Brain microvascular endothelial cell (primary cell): ENCODE results near the gene MGMT.

Experiments
- DNase-seq: peaks from one replicate; pipeline ENCODE4 v3.0.0-alpha.2; 2020
- H3K27ac ChIP-seq: fragments of 250-450 bp; sonication (Bioruptor Pico); 2 replicates; pipeline ENCODE4 v1.5.1; 2020; ENCODE audit warnings: mild to moderate bottlenecking, moderate library complexity
- H3K27me3 ChIP-seq: fragments of 250-450 bp; sonication (Bioruptor Pico); replicated peaks from 2 replicates; pipeline ENCODE4 v1.5.1; 2020; ENCODE audit warnings: mild to moderate bottlenecking
- H3K36me3 ChIP-seq: fragments of 250-450 bp; sonication (Bioruptor Pico); replicated peaks from 2 replicates; pipeline ENCODE4 v1.5.1; 2020; ENCODE audit warnings: mild to moderate bottlenecking
- H3K4me3 ChIP-seq: 2 replicates; pipeline ENCODE4 v1.5.1; 2011; ENCODE audit warnings: low read depth, mild to moderate bottlenecking, control low read depth, low read length, moderate library complexity
- CTCF ChIP-seq: IDR thresholded peaks from 2 replicates; pipeline ENCODE4 v1.5.1; 2011; ENCODE audit warnings: low read depth, mild to moderate bottlenecking, moderate library complexity, low read length, control low read depth, inconsistent platforms; ENCODE audit errors: missing control alignments
- in situ Hi-C: cut with HindIII; loops from 2 replicates; pipeline ENCODE4 v1.10.0; 2017; ENCODE audit warnings: low sequenced_read_pairs, low pct_ligation_motif_present

Gene MGMT

GRCh38 chr10:129506101-129506797 lies 39.2 kb downstream of the MGMT start:
- in situ Hi-C loops, result no loop called here
- no peaks in the 10 kb centered on the region for H3K36me3 ChIP-seq
- no peak for TF ChIP-seq CTCF
- no peak overlapping the region for H3K4me3 ChIP-seq
- no peak for DNase-seq
- H3K27me3 ChIP-seq, result no peaks in the 10 kb centered on the region
- no peak overlapping the region for H3K27ac ChIP-seq

GRCh38 chr10:129507216-129507889 lies 40.3 kb downstream of the MGMT start:
- DNase-seq, result no peak
- in situ Hi-C loops, result no loop called here

GRCh38 chr10:129509155-129509554 lies 42.1 kb downstream of the MGMT start:
- in situ Hi-C loops, result no loop called here
- no peak overlapping the region for H3K27ac ChIP-seq
- no peaks in the 10 kb centered on the region for H3K36me3 ChIP-seq
- H3K27me3 ChIP-seq, result no peaks in the 10 kb centered on the region
- DNase-seq, result no peak
- no peak overlapping the region for H3K4me3 ChIP-seq
- TF ChIP-seq CTCF, result no peak

More at GRCh38 chr10:129507216-129507889, 40.3 kb downstream of the MGMT start:
- H3K36me3 ChIP-seq, result no peaks in the 10 kb centered on the region
- no peak for TF ChIP-seq CTCF
- H3K4me3 ChIP-seq, result no peak overlapping the region
- H3K27me3 ChIP-seq, result no peaks in the 10 kb centered on the region
- no peak overlapping the region for H3K27ac ChIP-seq

- in situ Hi-C loops, result no loop called here
- Histone ChIP-seq H3K27me3 (no peaks in the 10 kb centered on the region), H3K27ac (no peak overlapping the region), H3K4me3 (no peak overlapping the region), H3K36me3 (no peaks in the 10 kb centered on the region)
- no peak for DNase-seq
- TF ChIP-seq CTCF, result no peak
Measured at GRCh38 chr10:129509835-129510234, 42.8 kb downstream of the MGMT start.

GRCh38 chr10:129511086-129511485 lies 44.0 kb downstream of the MGMT start:
- H3K36me3 ChIP-seq, result no peaks in the 10 kb centered on the region
- TF ChIP-seq CTCF, result no peak
- H3K27ac ChIP-seq, result no peak overlapping the region
- no peak for DNase-seq
- H3K4me3 ChIP-seq, result no peak overlapping the region
- in situ Hi-C loops, result no loop called here
- no peaks in the 10 kb centered on the region for H3K27me3 ChIP-seq
